ENCODE results near the gene CNTNAP2.

GRCh38 chr7:148337995-148338747, 2221.6 kb downstream of the CNTNAP2 start:
- no peak for TF ChIP-seq EZH2phosphoT487 (IDR thresholded peaks at IDR 0.05; ENCODE audit: insufficient read depth, low read depth)
- no peak for TF ChIP-seq EZH2 (IDR thresholded peaks at IDR 0.05; ENCODE audit: insufficient read depth, poor library complexity, severe bottlenecking)

Measured in GM23248 (cell line).